ENCODE results near the gene ZMIZ1. TPM values are rescaled to one million over a fixed set of nuclear protein-coding genes. Genes with fewer than 3 reads are reported as not detected.

ZMIZ1 gene
- total and polyA plus RNA-seq, 4 donors = 18.3 to 80.2 (median 42.6) TPM

- no peaks in the 10 kb centered on the region for H3K9me3 ChIP-seq (ENCODE audit: control insufficient read depth in 4 of 4, insufficient read depth in 3 of 4, low read length in 3 of 4)
- ATAC-seq (ENCODE audit: insufficient read depth, low FRiP score) (no peak), DNase-seq (no peak)
- H3K27ac ChIP-seq (ENCODE audit: low read depth in 1 of 2, low read length in 1 of 2) = no peak overlapping the region
- WGBS, 2 donors = 96 to 97% methylated on average over 5 of the region's 5 CpGs
- no peaks in the 10 kb centered on the region for H3K27me3 ChIP-seq (ENCODE audit: control insufficient read depth in 3 of 3, insufficient read depth in 3 of 3, low read length in 2 of 3)
- H3K4me1 ChIP-seq (ENCODE audit: control insufficient read depth in 5 of 5, insufficient read depth in 5 of 5, low read length in 5 of 5) = peaks cover 19 to 67% (median 42%) of the 10 kb centered on the region in 5 donors
- peaks cover 0 to 3% (median 0%) of the 10 kb centered on the region in 4 donors for H3K36me3 ChIP-seq (ENCODE audit: control insufficient read depth in 4 of 4, insufficient read depth in 4 of 4, low read length in 4 of 4)
- H3K9ac ChIP-seq (ENCODE audit: insufficient read depth in 1 of 2, low read length in 2 of 2) = no peak overlapping the region
- no peak overlapping the region for H3K4me3 ChIP-seq
- no peak for TF ChIP-seq CTCF (IDR thresholded peaks at IDR 0.05; ENCODE audit: control extremely low read depth, extremely low read depth)
Observed at GRCh38 chr10:79098061-79098460, 29.3 kb downstream of the ZMIZ1 start.

- H3K4me1 ChIP-seq (ENCODE audit: control insufficient read depth in 5 of 5, insufficient read depth in 5 of 5, low read length in 5 of 5) = peaks cover 17 to 69% (median 44%) of the 10 kb centered on the region in 5 donors
- H3K27me3 ChIP-seq (ENCODE audit: control insufficient read depth in 3 of 3, insufficient read depth in 3 of 3, low read length in 2 of 3) = no peaks in the 10 kb centered on the region
- H3K36me3 ChIP-seq (ENCODE audit: control insufficient read depth in 4 of 4, insufficient read depth in 4 of 4, low read length in 4 of 4) = peaks cover 0 to 3% (median 0%) of the 10 kb centered on the region in 4 donors
- no peak for DNase-seq
- TF ChIP-seq CTCF (IDR thresholded peaks at IDR 0.05; ENCODE audit: control extremely low read depth, extremely low read depth) = no peak
- no peak overlapping the region for H3K27ac ChIP-seq (ENCODE audit: low read depth in 1 of 2, low read length in 1 of 2)
- H3K4me3 ChIP-seq = no peak overlapping the region
- no peaks in the 10 kb centered on the region for H3K9me3 ChIP-seq (ENCODE audit: control insufficient read depth in 4 of 4, insufficient read depth in 3 of 4, low read length in 3 of 4)
- no peak overlapping the region for H3K9ac ChIP-seq (ENCODE audit: insufficient read depth in 1 of 2, low read length in 2 of 2)
- ATAC-seq (ENCODE audit: insufficient read depth, low FRiP score) = no peak
- 88 to 91% methylated on average over 10 of the region's 10 CpGs for WGBS, 2 donors
Observed at GRCh38 chr10:79098596-79099015, 29.8 kb downstream of the ZMIZ1 start.

- H3K4me3 ChIP-seq = no peak overlapping the region
- H3K9me3 ChIP-seq (ENCODE audit: control insufficient read depth in 4 of 4, insufficient read depth in 3 of 4, low read length in 3 of 4) = no peaks in the 10 kb centered on the region
- no peak overlapping the region for H3K27ac ChIP-seq (ENCODE audit: low read depth in 1 of 2, low read length in 1 of 2)
- H3K4me1 ChIP-seq (ENCODE audit: control insufficient read depth in 5 of 5, insufficient read depth in 5 of 5, low read length in 5 of 5) = peaks cover 15 to 69% (median 43%) of the 10 kb centered on the region in 5 donors
- H3K36me3 ChIP-seq (ENCODE audit: control insufficient read depth in 4 of 4, insufficient read depth in 4 of 4, low read length in 4 of 4) = peaks cover 0 to 3% (median 0%) of the 10 kb centered on the region in 4 donors
- DNase-seq (no peak), ATAC-seq (ENCODE audit: insufficient read depth, low FRiP score) (no peak)
- WGBS, 2 donors = 87 to 93% methylated on average over 2 of the region's 2 CpGs
- H3K9ac ChIP-seq (ENCODE audit: insufficient read depth in 1 of 2, low read length in 2 of 2) = no peak overlapping the region
- no peaks in the 10 kb centered on the region for H3K27me3 ChIP-seq (ENCODE audit: control insufficient read depth in 3 of 3, insufficient read depth in 3 of 3, low read length in 2 of 3)
- TF ChIP-seq CTCF (IDR thresholded peaks at IDR 0.05; ENCODE audit: control extremely low read depth, extremely low read depth) = no peak
Observed at GRCh38 chr10:79099898-79100448, 31.2 kb downstream of the ZMIZ1 start.

GRCh38 chr10:79100771-79101170 is 32.0 kb downstream of the ZMIZ1 start:
- WGBS, 2 donors = 63 to 67% methylated on average over 5 of the region's 5 CpGs
- no peak for TF ChIP-seq CTCF (IDR thresholded peaks at IDR 0.05; ENCODE audit: control extremely low read depth, extremely low read depth)
- no peak for DNase-seq
- peak overlapping the region in 1 of 2 donors; percentile 63 for H3K27ac ChIP-seq (ENCODE audit: low read depth in 1 of 2, low read length in 1 of 2)
- H3K4me1 ChIP-seq (ENCODE audit: control insufficient read depth in 5 of 5, insufficient read depth in 5 of 5, low read length in 5 of 5) = peaks cover 20 to 72% (median 48%) of the 10 kb centered on the region in 5 donors
- H3K27me3 ChIP-seq (ENCODE audit: control insufficient read depth in 3 of 3, insufficient read depth in 3 of 3, low read length in 2 of 3) = no peaks in the 10 kb centered on the region
- H3K9me3 ChIP-seq (ENCODE audit: control insufficient read depth in 4 of 4, insufficient read depth in 3 of 4, low read length in 3 of 4) = no peaks in the 10 kb centered on the region
- peaks cover 0 to 3% (median 0%) of the 10 kb centered on the region in 4 donors for H3K36me3 ChIP-seq (ENCODE audit: control insufficient read depth in 4 of 4, insufficient read depth in 4 of 4, low read length in 4 of 4)
- H3K4me3 ChIP-seq = no peak overlapping the region
- H3K9ac ChIP-seq (ENCODE audit: insufficient read depth in 1 of 2, low read length in 2 of 2) = no peak overlapping the region
- no peak for ATAC-seq (ENCODE audit: insufficient read depth, low FRiP score)

Measured in lung (tissue), 12 donors.